Measurements from ENCODE around the gene MMS22L. TPM values are rescaled to one million over a fixed set of nuclear protein-coding genes. Genes with fewer than 3 reads are reported as not detected.

MMS22L gene, protein sequence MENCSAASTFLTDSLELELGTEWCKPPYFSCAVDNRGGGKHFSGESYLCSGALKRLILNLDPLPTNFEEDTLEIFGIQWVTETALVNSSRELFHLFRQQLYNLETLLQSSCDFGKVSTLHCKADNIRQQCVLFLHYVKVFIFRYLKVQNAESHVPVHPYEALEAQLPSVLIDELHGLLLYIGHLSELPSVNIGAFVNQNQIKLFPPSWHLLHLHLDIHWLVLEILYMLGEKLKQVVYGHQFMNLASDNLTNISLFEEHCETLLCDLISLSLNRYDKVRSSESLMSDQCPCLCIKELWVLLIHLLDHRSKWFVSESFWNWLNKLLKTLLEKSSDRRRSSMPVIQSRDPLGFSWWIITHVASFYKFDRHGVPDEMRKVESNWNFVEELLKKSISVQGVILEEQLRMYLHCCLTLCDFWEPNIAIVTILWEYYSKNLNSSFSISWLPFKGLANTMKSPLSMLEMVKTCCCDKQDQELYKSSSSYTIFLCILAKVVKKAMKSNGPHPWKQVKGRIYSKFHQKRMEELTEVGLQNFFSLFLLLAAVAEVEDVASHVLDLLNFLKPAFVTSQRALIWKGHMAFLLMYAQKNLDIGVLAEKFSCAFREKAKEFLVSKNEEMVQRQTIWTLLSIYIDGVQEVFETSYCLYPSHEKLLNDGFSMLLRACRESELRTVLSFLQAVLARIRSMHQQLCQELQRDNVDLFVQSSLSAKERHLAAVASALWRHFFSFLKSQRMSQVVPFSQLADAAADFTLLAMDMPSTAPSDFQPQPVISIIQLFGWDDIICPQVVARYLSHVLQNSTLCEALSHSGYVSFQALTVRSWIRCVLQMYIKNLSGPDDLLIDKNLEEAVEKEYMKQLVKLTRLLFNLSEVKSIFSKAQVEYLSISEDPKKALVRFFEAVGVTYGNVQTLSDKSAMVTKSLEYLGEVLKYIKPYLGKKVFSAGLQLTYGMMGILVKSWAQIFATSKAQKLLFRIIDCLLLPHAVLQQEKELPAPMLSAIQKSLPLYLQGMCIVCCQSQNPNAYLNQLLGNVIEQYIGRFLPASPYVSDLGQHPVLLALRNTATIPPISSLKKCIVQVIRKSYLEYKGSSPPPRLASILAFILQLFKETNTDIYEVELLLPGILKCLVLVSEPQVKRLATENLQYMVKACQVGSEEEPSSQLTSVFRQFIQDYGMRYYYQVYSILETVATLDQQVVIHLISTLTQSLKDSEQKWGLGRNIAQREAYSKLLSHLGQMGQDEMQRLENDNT
- polyA plus RNA-seq (5.2 and 8.3 TPM in 2 replicates), polyA minus RNA-seq (14.9 and 21.5 TPM in 2 replicates)

DNA sequence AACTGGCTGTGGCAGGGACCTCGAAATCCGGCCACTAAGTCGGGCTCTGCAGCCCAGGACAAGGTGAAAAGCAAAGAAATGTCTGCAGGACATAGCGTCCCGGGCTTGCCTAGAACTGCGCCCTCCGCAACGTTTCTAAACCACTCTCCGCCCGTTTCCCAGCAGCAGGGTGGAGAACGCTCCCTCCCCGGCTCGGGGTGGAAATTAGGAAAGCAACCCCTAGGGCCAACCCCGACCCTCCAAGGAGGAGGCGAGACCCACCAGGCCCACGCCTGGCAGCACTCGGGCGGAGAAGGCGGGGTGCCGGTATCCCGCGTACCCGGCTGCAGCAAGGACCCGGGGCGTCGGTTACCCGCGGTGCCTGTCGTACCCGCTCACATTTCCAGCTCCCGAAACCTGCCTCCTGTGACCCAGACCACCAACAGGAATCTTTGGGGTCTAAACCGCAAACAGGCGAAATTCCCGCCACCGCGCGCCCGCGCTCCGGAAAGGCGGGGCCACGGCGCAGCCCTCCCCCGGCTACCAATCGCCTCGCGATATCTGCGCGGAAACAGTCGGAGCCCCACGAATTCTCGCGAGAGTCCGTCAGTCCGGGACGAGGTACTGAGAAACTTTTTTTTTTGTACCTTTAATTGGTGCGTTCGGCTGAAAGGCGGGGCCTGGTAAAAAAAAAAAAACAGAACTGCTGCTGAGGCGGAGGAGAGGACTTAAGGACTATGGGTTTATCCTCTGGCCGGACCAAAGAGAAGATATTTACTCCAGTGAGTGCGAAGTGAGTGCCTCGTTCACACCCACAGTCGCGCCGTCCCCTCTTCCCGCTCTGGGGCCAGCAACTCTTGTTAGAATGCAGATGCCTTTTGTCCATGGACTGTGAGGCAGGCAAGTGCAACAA, at the start of gene MMS22L:
Gene MMS22L (minus strand): TSS at position 491 of the 892 bp plus-strand sequence. CDS start 739 bp downstream, outside the sequence.
- Histone ChIP-seq H3K9me3 (ENCODE audit: low read length) (no peaks in the 10 kb centered on the region), H3K9me2 (ENCODE audit: insufficient read depth, low read length) (no peaks in the 10 kb centered on the region), H3K36me3 (ENCODE audit: insufficient read depth, low read length) (no peaks in the 10 kb centered on the region), H3K4me2 (ENCODE audit: low read length) (peak within 1 kb of the TSS; percentile 69), H3K79me2 (replicated peaks; ENCODE audit: insufficient read depth, low read length) (peaks cover 27% of the 10 kb centered on the region), H3K27ac (ENCODE audit: low read length) (no peak within 1 kb of the TSS), H4K20me1 (ENCODE audit: insufficient read depth) (no peaks in the 10 kb centered on the region), H3F3A (ENCODE audit: insufficient read depth, low read length, poor library complexity, severe bottlenecking) (no peaks in the 10 kb centered on the region), H3K9ac (ENCODE audit: low read length) (peak within 1 kb of the TSS; percentile 63), H3K4me3 (ENCODE audit: low read length) (peak within 1 kb of the TSS; percentile 90), H2AFZ (ENCODE audit: low read depth, low read length) (peak within 1 kb of the TSS; percentile 92), H3K27me3 (ENCODE audit: insufficient read depth, low read depth, low read length) (no peaks in the 10 kb centered on the region)
- TF ChIP-seq TAF1 (IDR thresholded peaks at IDR 0.05; ENCODE audit: low read depth) = no peak
- TF ChIP-seq SMC3 (conservative IDR thresholded peaks at IDR 0.05; ENCODE audit: poor library complexity) = peak; percentile 57
- peak; percentile 47 for TF ChIP-seq RAD21 (conservative IDR thresholded peaks at IDR 0.05)
- TF ChIP-seq MXI1 (conservative IDR thresholded peaks at IDR 0.05; ENCODE audit: poor library complexity, severe bottlenecking) = peak; percentile 93
- peak; percentile 15 for TF ChIP-seq POLR2AphosphoS5 (IDR thresholded peaks at IDR 0.05)
- TF ChIP-seq EP300 (conservative IDR thresholded peaks at IDR 0.05; ENCODE audit: poor library complexity, severe bottlenecking) = peak; percentile 26
- no peak for TF ChIP-seq EZH2 (IDR thresholded peaks at IDR 0.05; ENCODE audit: borderline replicate concordance, insufficient read depth, low read length, poor library complexity, severe bottlenecking)
- TF ChIP-seq, protein P1, sequence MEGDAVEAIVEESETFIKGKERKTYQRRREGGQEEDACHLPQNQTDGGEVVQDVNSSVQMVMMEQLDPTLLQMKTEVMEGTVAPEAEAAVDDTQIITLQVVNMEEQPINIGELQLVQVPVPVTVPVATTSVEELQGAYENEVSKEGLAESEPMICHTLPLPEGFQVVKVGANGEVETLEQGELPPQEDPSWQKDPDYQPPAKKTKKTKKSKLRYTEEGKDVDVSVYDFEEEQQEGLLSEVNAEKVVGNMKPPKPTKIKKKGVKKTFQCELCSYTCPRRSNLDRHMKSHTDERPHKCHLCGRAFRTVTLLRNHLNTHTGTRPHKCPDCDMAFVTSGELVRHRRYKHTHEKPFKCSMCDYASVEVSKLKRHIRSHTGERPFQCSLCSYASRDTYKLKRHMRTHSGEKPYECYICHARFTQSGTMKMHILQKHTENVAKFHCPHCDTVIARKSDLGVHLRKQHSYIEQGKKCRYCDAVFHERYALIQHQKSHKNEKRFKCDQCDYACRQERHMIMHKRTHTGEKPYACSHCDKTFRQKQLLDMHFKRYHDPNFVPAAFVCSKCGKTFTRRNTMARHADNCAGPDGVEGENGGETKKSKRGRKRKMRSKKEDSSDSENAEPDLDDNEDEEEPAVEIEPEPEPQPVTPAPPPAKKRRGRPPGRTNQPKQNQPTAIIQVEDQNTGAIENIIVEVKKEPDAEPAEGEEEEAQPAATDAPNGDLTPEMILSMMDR (IDR thresholded peaks at IDR 0.05; ENCODE audit: poor library complexity, severe bottlenecking) = no peak
- TF ChIP-seq, protein P2, sequence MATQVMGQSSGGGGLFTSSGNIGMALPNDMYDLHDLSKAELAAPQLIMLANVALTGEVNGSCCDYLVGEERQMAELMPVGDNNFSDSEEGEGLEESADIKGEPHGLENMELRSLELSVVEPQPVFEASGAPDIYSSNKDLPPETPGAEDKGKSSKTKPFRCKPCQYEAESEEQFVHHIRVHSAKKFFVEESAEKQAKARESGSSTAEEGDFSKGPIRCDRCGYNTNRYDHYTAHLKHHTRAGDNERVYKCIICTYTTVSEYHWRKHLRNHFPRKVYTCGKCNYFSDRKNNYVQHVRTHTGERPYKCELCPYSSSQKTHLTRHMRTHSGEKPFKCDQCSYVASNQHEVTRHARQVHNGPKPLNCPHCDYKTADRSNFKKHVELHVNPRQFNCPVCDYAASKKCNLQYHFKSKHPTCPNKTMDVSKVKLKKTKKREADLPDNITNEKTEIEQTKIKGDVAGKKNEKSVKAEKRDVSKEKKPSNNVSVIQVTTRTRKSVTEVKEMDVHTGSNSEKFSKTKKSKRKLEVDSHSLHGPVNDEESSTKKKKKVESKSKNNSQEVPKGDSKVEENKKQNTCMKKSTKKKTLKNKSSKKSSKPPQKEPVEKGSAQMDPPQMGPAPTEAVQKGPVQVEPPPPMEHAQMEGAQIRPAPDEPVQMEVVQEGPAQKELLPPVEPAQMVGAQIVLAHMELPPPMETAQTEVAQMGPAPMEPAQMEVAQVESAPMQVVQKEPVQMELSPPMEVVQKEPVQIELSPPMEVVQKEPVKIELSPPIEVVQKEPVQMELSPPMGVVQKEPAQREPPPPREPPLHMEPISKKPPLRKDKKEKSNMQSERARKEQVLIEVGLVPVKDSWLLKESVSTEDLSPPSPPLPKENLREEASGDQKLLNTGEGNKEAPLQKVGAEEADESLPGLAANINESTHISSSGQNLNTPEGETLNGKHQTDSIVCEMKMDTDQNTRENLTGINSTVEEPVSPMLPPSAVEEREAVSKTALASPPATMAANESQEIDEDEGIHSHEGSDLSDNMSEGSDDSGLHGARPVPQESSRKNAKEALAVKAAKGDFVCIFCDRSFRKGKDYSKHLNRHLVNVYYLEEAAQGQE (IDR thresholded peaks at IDR 0.05; ENCODE audit: borderline replicate concordance) = no peak

Measured in neural cell (in vitro differentiated cells).